ENCODE measurements around the gene ZBED5.
"Not testable (repeated sequence)": the region's sequence is repeated elsewhere in the genome, so short reads cannot be mapped to it uniquely, and the experiment has no call there.

ZBED5 gene

DNA sequence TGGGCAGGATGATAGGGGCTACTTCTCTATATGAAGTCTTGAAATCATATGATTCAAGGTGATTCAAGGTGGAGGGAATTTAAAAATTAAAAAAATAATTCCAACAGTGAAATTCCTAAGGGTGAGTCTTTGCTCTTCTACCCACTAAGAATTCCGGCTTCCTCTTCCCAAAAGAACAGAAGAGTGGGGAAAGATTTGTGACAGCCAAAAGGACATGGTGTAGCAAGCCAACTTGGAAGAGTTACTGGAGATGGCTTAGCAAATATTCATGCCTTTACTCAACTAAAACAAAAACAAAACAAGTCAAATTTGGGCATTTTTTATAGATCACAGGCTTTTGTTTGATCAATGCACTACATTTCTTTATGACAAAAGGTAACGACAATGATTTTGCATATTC is 12.3 kb downstream of the ZBED5 start:
- DNase-seq (ENCODE audit: low read depth): no peak
- H3K4me3 ChIP-seq (ENCODE audit: low read depth, low read length): no peak overlapping the region
- TF ChIP-seq MYC (IDR thresholded peaks at IDR 0.05; ENCODE audit: low read depth, low read length) (no peak), POLR2A (IDR thresholded peaks at IDR 0.05; ENCODE audit: extremely low read depth, insufficient read length) (no peak)
- TF ChIP-seq, protein P1, sequence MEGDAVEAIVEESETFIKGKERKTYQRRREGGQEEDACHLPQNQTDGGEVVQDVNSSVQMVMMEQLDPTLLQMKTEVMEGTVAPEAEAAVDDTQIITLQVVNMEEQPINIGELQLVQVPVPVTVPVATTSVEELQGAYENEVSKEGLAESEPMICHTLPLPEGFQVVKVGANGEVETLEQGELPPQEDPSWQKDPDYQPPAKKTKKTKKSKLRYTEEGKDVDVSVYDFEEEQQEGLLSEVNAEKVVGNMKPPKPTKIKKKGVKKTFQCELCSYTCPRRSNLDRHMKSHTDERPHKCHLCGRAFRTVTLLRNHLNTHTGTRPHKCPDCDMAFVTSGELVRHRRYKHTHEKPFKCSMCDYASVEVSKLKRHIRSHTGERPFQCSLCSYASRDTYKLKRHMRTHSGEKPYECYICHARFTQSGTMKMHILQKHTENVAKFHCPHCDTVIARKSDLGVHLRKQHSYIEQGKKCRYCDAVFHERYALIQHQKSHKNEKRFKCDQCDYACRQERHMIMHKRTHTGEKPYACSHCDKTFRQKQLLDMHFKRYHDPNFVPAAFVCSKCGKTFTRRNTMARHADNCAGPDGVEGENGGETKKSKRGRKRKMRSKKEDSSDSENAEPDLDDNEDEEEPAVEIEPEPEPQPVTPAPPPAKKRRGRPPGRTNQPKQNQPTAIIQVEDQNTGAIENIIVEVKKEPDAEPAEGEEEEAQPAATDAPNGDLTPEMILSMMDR (IDR thresholded peaks at IDR 0.05; ENCODE audit: low read depth, low read length): no peak
- TF ChIP-seq, protein P2, sequence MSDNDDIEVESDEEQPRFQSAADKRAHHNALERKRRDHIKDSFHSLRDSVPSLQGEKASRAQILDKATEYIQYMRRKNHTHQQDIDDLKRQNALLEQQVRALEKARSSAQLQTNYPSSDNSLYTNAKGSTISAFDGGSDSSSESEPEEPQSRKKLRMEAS (IDR thresholded peaks at IDR 0.05; ENCODE audit: low read depth, low read length): no peak

DNA sequence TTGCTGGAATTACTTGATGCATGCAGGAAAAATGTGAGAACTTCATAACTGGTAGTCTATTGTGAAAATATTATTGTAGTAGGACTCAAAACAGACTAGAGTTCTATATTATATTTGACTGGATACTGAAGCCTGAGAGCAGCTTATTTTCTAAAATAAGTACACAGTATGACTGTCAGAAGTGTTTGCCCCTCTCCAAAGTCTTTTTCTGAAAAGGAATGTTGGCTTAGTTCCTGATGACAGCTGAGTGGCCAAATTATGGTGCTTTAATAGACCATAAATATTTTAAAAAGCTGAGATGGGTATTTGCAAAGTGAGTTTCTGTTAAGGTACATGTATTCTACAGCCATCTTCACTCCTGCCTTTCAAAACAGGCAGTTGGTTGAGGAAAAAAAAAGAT is 13.1 kb downstream of the ZBED5 start:
- TF ChIP-seq, protein P2 (IDR thresholded peaks at IDR 0.05; ENCODE audit: low read depth, low read length): no peak
- TF ChIP-seq, protein P1 (IDR thresholded peaks at IDR 0.05; ENCODE audit: low read depth, low read length): no peak
- no peak for TF ChIP-seq MYC (IDR thresholded peaks at IDR 0.05; ENCODE audit: low read depth, low read length)
- no peak for TF ChIP-seq POLR2A (IDR thresholded peaks at IDR 0.05; ENCODE audit: extremely low read depth, insufficient read length)
- no peak for DNase-seq (ENCODE audit: low read depth)
- no peak overlapping the region for H3K4me3 ChIP-seq (ENCODE audit: low read depth, low read length)

DNA sequence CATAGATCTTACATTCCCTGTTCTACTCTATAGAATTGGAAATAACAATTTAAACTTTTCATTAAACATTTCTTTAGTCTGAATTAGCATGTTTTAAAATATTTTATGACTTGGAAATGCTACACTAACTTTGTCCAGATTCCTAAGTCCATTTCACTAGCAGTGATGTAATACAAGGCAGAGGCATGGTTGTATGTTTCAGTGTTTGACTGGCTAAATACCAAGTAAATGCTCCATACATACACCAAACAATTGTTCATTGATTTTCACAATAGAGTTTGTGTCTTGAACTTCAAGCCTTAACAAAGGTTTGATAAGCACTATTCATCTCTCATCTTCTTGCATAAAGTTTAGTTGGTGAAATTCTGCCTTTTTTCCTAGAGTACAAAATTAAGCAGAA is 13.5 kb downstream of the ZBED5 start:
- H3K4me3 ChIP-seq (ENCODE audit: low read depth, low read length): no peak overlapping the region
- TF ChIP-seq MYC (IDR thresholded peaks at IDR 0.05; ENCODE audit: low read depth, low read length): no peak
- TF ChIP-seq, protein P2 (IDR thresholded peaks at IDR 0.05; ENCODE audit: low read depth, low read length): no peak
- TF ChIP-seq, protein P1 (IDR thresholded peaks at IDR 0.05; ENCODE audit: low read depth, low read length): no peak
- TF ChIP-seq POLR2A (IDR thresholded peaks at IDR 0.05; ENCODE audit: extremely low read depth, insufficient read length): no peak
- DNase-seq (ENCODE audit: low read depth): no peak

DNA sequence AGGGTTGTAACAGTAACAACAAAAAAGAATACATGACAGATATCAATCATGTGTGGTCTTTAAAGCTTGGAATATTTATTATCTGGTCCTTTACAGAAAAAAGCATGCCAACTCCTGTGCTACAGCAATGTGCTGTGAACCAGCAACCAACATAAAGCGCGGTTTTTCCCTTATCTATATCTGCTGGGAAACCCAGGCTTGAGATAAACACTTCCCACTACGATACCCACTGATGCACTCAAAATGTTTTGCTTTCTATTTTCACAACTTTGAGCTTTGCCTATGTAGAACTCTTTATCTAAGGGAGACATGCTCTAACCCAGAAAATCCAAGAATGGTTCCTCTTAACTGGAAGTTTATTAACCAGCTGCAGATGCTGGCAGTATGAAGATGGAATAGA is 19.0 kb downstream of the ZBED5 start:
- TF ChIP-seq MYC (IDR thresholded peaks at IDR 0.05; ENCODE audit: low read depth, low read length): no peak
- TF ChIP-seq, protein P1 (IDR thresholded peaks at IDR 0.05; ENCODE audit: low read depth, low read length): no peak
- TF ChIP-seq POLR2A (IDR thresholded peaks at IDR 0.05; ENCODE audit: extremely low read depth, insufficient read length): no peak
- TF ChIP-seq, protein P2 (IDR thresholded peaks at IDR 0.05; ENCODE audit: low read depth, low read length): no peak
- no peak overlapping the region for H3K4me3 ChIP-seq (ENCODE audit: low read depth, low read length)
- no peak for DNase-seq (ENCODE audit: low read depth)

DNA sequence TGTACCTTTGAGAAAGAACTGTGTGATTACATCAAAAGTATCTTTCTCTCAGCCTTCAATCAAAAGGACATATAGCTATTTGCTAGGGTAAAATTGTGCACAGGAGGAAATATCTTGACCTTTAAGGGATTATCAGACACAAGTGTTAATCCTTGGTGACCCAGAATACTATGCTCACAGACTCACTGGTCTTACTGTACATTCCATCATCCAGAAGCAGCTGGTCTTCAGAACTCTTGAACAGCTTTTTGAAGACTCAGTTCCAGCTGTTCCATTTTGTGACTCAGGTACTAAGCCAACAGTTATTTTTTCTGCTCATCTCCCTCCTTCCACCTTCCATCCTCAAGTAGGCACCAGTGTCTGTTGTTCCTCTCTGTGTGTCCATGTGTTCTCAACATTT is 19.8 kb downstream of the ZBED5 start:
- TF ChIP-seq POLR2A (IDR thresholded peaks at IDR 0.05; ENCODE audit: extremely low read depth, insufficient read length) (no peak), MYC (IDR thresholded peaks at IDR 0.05; ENCODE audit: low read depth, low read length) (no peak)
- TF ChIP-seq, protein P2 (IDR thresholded peaks at IDR 0.05; ENCODE audit: low read depth, low read length): no peak
- TF ChIP-seq, protein P1 (IDR thresholded peaks at IDR 0.05; ENCODE audit: low read depth, low read length): no peak
- no peak overlapping the region for H3K4me3 ChIP-seq (ENCODE audit: low read depth, low read length)
- no peak for DNase-seq (ENCODE audit: low read depth)

DNA sequence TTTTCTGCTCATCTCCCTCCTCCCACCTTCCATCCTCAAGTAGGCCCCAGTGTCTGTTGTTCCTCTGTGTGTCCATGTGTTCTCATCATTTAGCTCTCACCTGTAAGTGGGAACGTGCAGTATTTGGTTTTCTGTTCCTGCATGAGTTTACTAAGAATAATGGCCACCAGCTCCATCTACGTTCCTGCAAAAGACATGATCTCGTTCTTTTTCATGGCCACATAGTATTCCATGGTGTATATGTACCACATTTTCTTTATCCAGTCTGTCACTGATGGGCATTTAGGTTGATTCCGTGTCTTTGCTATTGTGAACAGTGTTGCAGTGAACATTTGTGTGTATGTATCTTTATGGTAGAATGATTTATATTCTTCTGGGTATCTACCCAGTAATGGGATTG is 21.0 kb downstream of the ZBED5 start:
- DNase-seq (ENCODE audit: low read depth); H3K4me3 ChIP-seq (ENCODE audit: low read depth, low read length): not testable (repeated sequence)

All from NB4 (cell line).